Heart left ventricle (tissue), 16 donors: ENCODE measurements around the gene ALG9. TPM values are rescaled to one million over a fixed set of nuclear protein-coding genes. Genes with fewer than 3 reads are reported as not detected.
A peak's percentile ranks its signal among the peaks of the same experiment; 100 is the strongest.

Experiments
- ATAC-seq, 4 donors: fragments of 200-7000 bp; cut with Tn5 transposase; one replicate each; pipeline ENCODE4 v1.9.1; 2020 to 2022; ENCODE audit warnings: moderate library complexity in 4 of 4, mild to moderate bottlenecking in 3 of 4, moderate number of reproducible peaks in 1 of 4
- DNase-seq, 5 donors: peaks; one replicate each; pipeline ENCODE4 v3.0.0-alpha.2; 2020
- H3K27ac ChIP-seq, 12 donors: fragments of 200-600 bp; sonication (generic) in 4 of 12; one replicate each; pipeline versions ENCODE4 v1.5.0 to v1.8.0; 2016 to 2022; ENCODE audit warnings: mild to moderate bottlenecking in 2 of 12
- H3K27me3 ChIP-seq, 9 donors: fragments of 200-600 bp; sonication (generic) in 2 of 9; one replicate each; pipeline versions ENCODE4 v1.5.1 to v1.8.0; 2016 to 2022; ENCODE audit warnings: mild to moderate bottlenecking in 3 of 9
- H3K36me3 ChIP-seq, 9 donors: fragments of 200-600 bp; sonication (generic) in 2 of 9; one replicate each; pipeline versions ENCODE4 v1.5.0 to v1.8.0; 2018 to 2022; ENCODE audit warnings: mild to moderate bottlenecking in 2 of 9
- H3K4me1 ChIP-seq, 12 donors: fragments of 200-600 bp; sonication (generic) in 4 of 12; one replicate each; pipeline versions ENCODE4 v1.5.0 to v1.8.0; 2016 to 2022; ENCODE audit warnings: mild to moderate bottlenecking in 3 of 12
- H3K4me3 ChIP-seq, 12 donors: fragments of 200-600 bp; sonication (generic) in 4 of 12; one replicate each; pipeline versions ENCODE4 v1.5.0 to v1.8.0; 2017 to 2022; ENCODE audit warnings: mild to moderate bottlenecking in 9 of 12, moderate library complexity in 4 of 12
- H3K9me3 ChIP-seq, 12 donors: fragments of 200-600 bp; sonication (generic) in 4 of 12; one replicate each; pipeline versions ENCODE4 v1.5.0 to v1.8.0; 2016 to 2022; ENCODE audit warnings: mild to moderate bottlenecking in 1 of 12
- CTCF ChIP-seq, 12 donors: fragments of 200-600 bp; sonication (generic) in 4 of 12; IDR thresholded peaks; one replicate each; pipeline versions ENCODE4 v1.5.0 to v1.8.0; 2018 to 2022; ENCODE audit warnings: antibody characterized with exemption in 12 of 12, mild to moderate bottlenecking in 5 of 12
- POLR2A ChIP-seq, 2 donors: fragments of 450-650 bp; IDR thresholded peaks; one replicate each; pipeline ENCODE4 v1.6.1; 2017; ENCODE audit warnings: antibody characterized with exemption in 2 of 2, mild to moderate bottlenecking in 2 of 2, moderate library complexity in 2 of 2
- WGBS, 4 donors: extraction: QIAGEN DNeasy Blood & Tissue Kit in 2 of 4; methylation state at CpG; one replicate each; pipeline versions ENCODE4 v1.1.5 to v1.1.7; 2013 to 2018; 5-methylcytosine and 5-hydroxymethylcytosine counted together
- intact Hi-C, 10 donors: fragments of 100-400 bp; cut with DNase I; formaldehyde crosslinking; loops; one replicate each; pipeline versions ENCODE4 v1.11.1 to v1.14.2; 2022
- polyA plus RNA-seq, 2 donors: library from polyadenylated mRNA; stranded (reverse); fragments of 200-250 nt; gene quantifications; one replicate each; pipeline ENCODE4 v1.2.3, GENCODE V29; 2013
- total RNA-seq, 9 donors: library from RNA; depleted of rRNA in 2 of 9; stranded (reverse); fragments of >200 nt in 2 of 9; fragmentation: NEBNext Ultra II Directional in 3 of 9; extraction: Animal tissue kit (Norgen Biotek cat#: 25700) in 3 of 9; gene quantifications; one replicate each; pipeline versions ENCODE4 v1.1.0 to v1.2.4, GENCODE V29; 2016 to 2023
- donor health status: ischemic (EF 13 %, LVEDD 7.1; RV severe dilation, severe dysfunction).
- donor health status: healthy with polysubstance abuse.
- donor health status: DM: no; HTN: yes; CAD: no.
- donor health status: DM: no; HTN: no; CAD: no.
- donor health status: ischemic (EF 25% LVEDD 6.9; RV normal size, moderate dysfunction).
- donor health status: ischemic (EF 25% LVEDD 5.7; RV mildly dilated, moderate dysfunction).
- donor health status: healthy.
- donor health status: DM: yes; HTN: yes; CAD: no.
- donor health status: ischemic (EF 35%, LVEDD 5.7; RV mildly dilated, moderate dysfunction).
- donor health status: nonischemic (EF 11% LVEDD 7.7; RV severe dilation, severe dysfunction).
- donor health status: DM: yes; HTN: yes; CAD: no.
- donor health status: PGD.
- donor health status: ischemic (EF 29% LVEDD 5.4; RV normal size, mild dysfunction).
- donor health status: nonischemic (EF 23%, LVEDD 6.1; RV moderate dilation, normal function).

ALG9 gene
- total and polyA plus RNA-seq, 11 donors, result 13.5 to 26.5 (median 17.6) TPM

- Histone ChIP-seq H3K9me3 (no peaks in the 10 kb centered on the region), H3K27me3 (no peaks in the 10 kb centered on the region), H3K36me3 (peaks cover 0 to 92% (median 48%) of the 10 kb centered on the region in 9 donors), H3K4me1 (peaks cover 0 to 7% (median 0%) of the 10 kb centered on the region in 12 donors), H3K4me3 (no peak overlapping the region), H3K27ac (no peak overlapping the region)
- 93 to 96% (median 94%) methylated on average over 3 of the region's 3 CpGs for WGBS, 4 donors
- DNase-seq, result no peak
- intact Hi-C loops, result loop anchor here in 4 of 10 donors (5.0 to 10.0 kb wide), 4 partner anchors 50 to 232 kb away; partner anchors contain the start of gene SIK2 (in 1 of the 4)
- no peak for ATAC-seq
- TF ChIP-seq POLR2A (IDR thresholded peaks at IDR 0.05) (no peak), CTCF (IDR thresholded peaks at IDR 0.05) (no peak)
Measured at GRCh38 chr11:111834432-111835163, 36.8 kb downstream of the ALG9 start.

GRCh38 chr11:111833524-111833923 is 37.9 kb downstream of the ALG9 start:
- Histone ChIP-seq H3K27me3 (no peaks in the 10 kb centered on the region), H3K27ac (no peak overlapping the region), H3K4me3 (no peak overlapping the region), H3K9me3 (no peaks in the 10 kb centered on the region), H3K36me3 (peaks cover 0 to 92% (median 48%) of the 10 kb centered on the region in 9 donors), H3K4me1 (peaks cover 0 to 7% (median 0%) of the 10 kb centered on the region in 12 donors)
- peak in 1 of 4 donors; percentile 47 for ATAC-seq
- TF ChIP-seq CTCF (IDR thresholded peaks at IDR 0.05), result peak in 7 of 12 donors; percentile 10 to 41 (median 21)
- TF ChIP-seq POLR2A (IDR thresholded peaks at IDR 0.05), result no peak
- DNase-seq, result no peak
- WGBS, 4 donors, result 48 to 68% (median 55%) methylated on average over 4 of the region's 4 CpGs
- intact Hi-C loops, result loop anchor here in 5 of 10 donors (2.0 to 10.0 kb wide), 5 partner anchors 49 to 231 kb away; partner anchors contain the start of gene SIK2 (in 1 of the 5)

- TF ChIP-seq POLR2A (IDR thresholded peaks at IDR 0.05) (no peak), CTCF (IDR thresholded peaks at IDR 0.05) (no peak)
- Histone ChIP-seq H3K27me3 (no peaks in the 10 kb centered on the region), H3K4me3 (no peak overlapping the region), H3K27ac (no peak overlapping the region), H3K9me3 (no peaks in the 10 kb centered on the region), H3K4me1 (peaks cover 0 to 7% (median 0%) of the 10 kb centered on the region in 12 donors), H3K36me3 (peaks cover 0 to 65% (median 19%) of the 10 kb centered on the region in 9 donors)
- DNase-seq (no peak), ATAC-seq (peak in 2 of 4 donors; percentile 45 to 47)
- 81 to 91% (median 88%) methylated on average over 5 of the region's 5 CpGs for WGBS, 4 donors
- intact Hi-C loops, result no loop called here
Measured at GRCh38 chr11:111829185-111829968, 42.0 kb downstream of the ALG9 start.
